GM23338 (cell line): ENCODE data around the gene BCAS3. TPM values are rescaled to one million over a fixed set of nuclear protein-coding genes. Genes with fewer than 3 reads are reported as not detected.

ENCODE experiments used
- ATAC-seq: fragments of 200-7000 bp; cut with Tn5 transposase; 3 replicates; pipeline ENCODE4 v1.9.1; 2020
- DNase-seq: peaks from one replicate; pipeline ENCODE4 v3.0.0-alpha.2; 2015; ENCODE audit warnings: low spot score
- H2AFZ ChIP-seq: fragments of 200-600 bp; sonication (generic); 2 replicates; pipeline ENCODE4 v1.8.0; 2016; ENCODE audit warnings: antibody characterized with exemption, mild to moderate bottlenecking, moderate library complexity
- H3F3A ChIP-seq: fragments of 200-600 bp; sonication (generic); replicated peaks from 2 replicates; pipeline ENCODE4 v1.8.0; 2017; ENCODE audit warnings: antibody characterized with exemption, mixed run types, low read depth
- H3K27ac ChIP-seq: fragments of 200-600 bp; sonication (generic); 2 replicates; pipeline ENCODE4 v1.6.1; 2016; ENCODE audit warnings: low read depth
- H3K27me3 ChIP-seq: fragments of 200-600 bp; sonication (generic); 2 replicates; pipeline ENCODE4 v1.8.0; 2016; ENCODE audit warnings: mild to moderate bottlenecking, mixed run types, moderate library complexity; ENCODE audit not compliant: insufficient read depth
- H3K36me3 ChIP-seq: fragments of 200-600 bp; sonication (generic); 2 replicates; pipeline ENCODE4 v1.8.0; 2016; ENCODE audit warnings: mild to moderate bottlenecking; ENCODE audit not compliant: insufficient read depth
- H3K4me1 ChIP-seq: fragments of 200-600 bp; sonication (generic); 2 replicates; pipeline ENCODE4 v1.8.0; 2016; ENCODE audit warnings: mild to moderate bottlenecking, moderate library complexity; ENCODE audit not compliant: insufficient read depth
- H3K4me2 ChIP-seq: fragments of 200-600 bp; sonication (generic); 2 replicates; pipeline ENCODE4 v1.7.1; 2017; ENCODE audit warnings: mixed run types
- H3K4me3 ChIP-seq: fragments of 200-600 bp; sonication (generic); 2 replicates; pipeline ENCODE4 v1.6.1; 2016; ENCODE audit warnings: mixed run types
- H3K79me2 ChIP-seq: fragments of 200-600 bp; sonication (generic); replicated peaks from 2 replicates; pipeline ENCODE4 v1.8.0; 2017; ENCODE audit warnings: mild to moderate bottlenecking; ENCODE audit not compliant: insufficient read depth
- H3K9me2 ChIP-seq: fragments of 200-600 bp; sonication (generic); 2 replicates; pipeline ENCODE4 v1.8.0; 2017; ENCODE audit not compliant: insufficient read depth
- H4K20me1 ChIP-seq: fragments of 200-600 bp; sonication (generic); replicated peaks from 2 replicates; pipeline ENCODE4 v1.8.0; 2017; ENCODE audit warnings: mild to moderate bottlenecking; ENCODE audit not compliant: insufficient read depth
- H3K27ac Mint-ChIP-seq: 2 replicates; pipeline ENCODE4 v1.8.0; 2020; ENCODE audit warnings: inconsistent platforms, mild to moderate bottlenecking, moderate library complexity, mixed read lengths
- H3K27me3 Mint-ChIP-seq: 3 replicates; pipeline ENCODE4 v1.8.0; 2022; ENCODE audit warnings: low read depth, mild to moderate bottlenecking, moderate library complexity, mixed read lengths, inconsistent platforms; ENCODE audit not compliant: insufficient read depth, poor library complexity
- H3K36me3 Mint-ChIP-seq: 3 replicates; pipeline ENCODE4 v1.8.0; 2021; ENCODE audit warnings: low read depth, mild to moderate bottlenecking, inconsistent platforms, moderate library complexity, mixed read lengths
- H3K4me1 Mint-ChIP-seq: 3 replicates; pipeline ENCODE4 v1.8.0; 2020; ENCODE audit warnings: mild to moderate bottlenecking, inconsistent platforms, mixed read lengths
- H3K4me3 Mint-ChIP-seq: 3 replicates; pipeline ENCODE4 v1.8.0; 2021; ENCODE audit warnings: moderate library complexity, mild to moderate bottlenecking, inconsistent platforms, mixed read lengths
- H3K9me3 Mint-ChIP-seq: 3 replicates; pipeline ENCODE4 v1.8.0; 2020; ENCODE audit warnings: moderate library complexity, mild to moderate bottlenecking, inconsistent platforms, mixed read lengths
- CREB1 ChIP-seq: fragments of 250-450 bp; sonication (Bioruptor Pico); IDR thresholded peaks from 2 replicates; pipeline ENCODE4 v1.5.0; 2020; ENCODE audit warnings: low read depth, mild to moderate bottlenecking, moderate library complexity
- CTCF ChIP-seq, 2 experiments: fragments of 200-600 bp in 1 of 2; sonication (generic) in 1 of 2; conservative IDR thresholded peaks; 2 replicates each; pipeline versions ENCODE4 v1.5.1 to v1.6.1; 2016 to 2017; ENCODE audit warnings: antibody characterized with exemption in 2 of 2, low read depth in 2 of 2, mild to moderate bottlenecking in 2 of 2, moderate library complexity in 1 of 2
- ETS1 ChIP-seq: IDR thresholded peaks from 2 replicates; pipeline ENCODE4 v1.6.1; 2016; ENCODE audit warnings: antibody characterized with exemption
- EZH2 ChIP-seq: fragments of 200-600 bp; sonication (generic); IDR thresholded peaks from one replicate; pipeline ENCODE4 v1.8.0; 2017; ENCODE audit warnings: antibody characterized with exemption, mild to moderate bottlenecking, low read depth; ENCODE audit not compliant: unreplicated experiment
- EZH2phosphoT487 ChIP-seq: fragments of 200-600 bp; sonication (generic); IDR thresholded peaks from one replicate; pipeline ENCODE4 v1.8.1; 2018; ENCODE audit warnings: antibody characterized with exemption; ENCODE audit not compliant: unreplicated experiment
- JUNB ChIP-seq: IDR thresholded peaks from one replicate; pipeline ENCODE4 v1.6.1; 2016; ENCODE audit warnings: antibody characterized with exemption; ENCODE audit not compliant: unreplicated experiment
- NANOG ChIP-seq: IDR thresholded peaks from 2 replicates; pipeline ENCODE4 v1.6.1; 2016; ENCODE audit warnings: antibody characterized with exemption, borderline replicate concordance
- POLR2AphosphoS5 ChIP-seq: IDR thresholded peaks from 2 replicates; pipeline ENCODE4 v1.6.1; 2016; ENCODE audit warnings: antibody characterized with exemption, low read depth
- REST ChIP-seq: IDR thresholded peaks from one replicate; pipeline ENCODE4 v1.6.1; 2018; ENCODE audit warnings: antibody characterized with exemption; ENCODE audit not compliant: unreplicated experiment
- STAT1 ChIP-seq: IDR thresholded peaks from one replicate; pipeline ENCODE4 v1.6.1; 2016; ENCODE audit warnings: antibody characterized with exemption; ENCODE audit not compliant: unreplicated experiment
- ZNF114 ChIP-seq: fragments of 250-450 bp; sonication (Bioruptor Pico); IDR thresholded peaks from 2 replicates; pipeline ENCODE4 v1.5.0; 2020; ENCODE audit warnings: mild to moderate bottlenecking, moderate library complexity
- ZNF331 ChIP-seq: fragments of 250-450 bp; sonication (Bioruptor Pico); IDR thresholded peaks from 2 replicates; pipeline ENCODE4 v1.5.0; 2020; ENCODE audit warnings: low read depth, mild to moderate bottlenecking, moderate library complexity
- ZNF462 ChIP-seq: fragments of 250-450 bp; sonication (Bioruptor Pico); IDR thresholded peaks from 2 replicates; pipeline ENCODE4 v1.5.0; 2020; ENCODE audit warnings: mild to moderate bottlenecking, moderate library complexity
- polyA plus RNA-seq: library from polyadenylated mRNA; unstranded; fragments of >200 nt; fragmentation: Nextera tagmentation; extraction: Ambion mirVana; gene quantifications from 2 replicates; pipeline ENCODE4 v1.2.1, GENCODE V29; 2016
- total RNA-seq: library from RNA; depleted of rRNA; stranded (reverse); fragments of >200 nt; shearing (Covaris generic); gene quantifications from 2 replicates; pipeline ENCODE4 v1.2.3, GENCODE V29; 2014

BCAS3 gene
- total and polyA plus RNA-seq, 2 experiments from 2014 or later = 8.2 to 28.0 TPM

GRCh38 chr17:60989379-60989778 lies 311.7 kb downstream of the BCAS3 start:
- DNase-seq (no peak), ATAC-seq (no peak)
- no peak overlapping the region for H3K4me3 Mint-ChIP-seq
- no peaks in the 10 kb centered on the region for H3K79me2 ChIP-seq
- no peaks in the 10 kb centered on the region for H3K27me3 ChIP-seq
- H3K36me3 Mint-ChIP-seq = no peaks in the 10 kb centered on the region
- no peak overlapping the region for H3K27ac Mint-ChIP-seq
- H3K9me3 Mint-ChIP-seq = no peaks in the 10 kb centered on the region
- H3K4me2 ChIP-seq = no peak overlapping the region
- no peak overlapping the region for H3K27ac ChIP-seq
- H3K4me3 ChIP-seq = no peak overlapping the region
- no peaks in the 10 kb centered on the region for H3K36me3 ChIP-seq
- H3K4me1 Mint-ChIP-seq = no peaks in the 10 kb centered on the region
- H3F3A ChIP-seq = no peaks in the 10 kb centered on the region
- no peaks in the 10 kb centered on the region for H4K20me1 ChIP-seq
- no peaks in the 10 kb centered on the region for H3K27me3 Mint-ChIP-seq
- no peaks in the 10 kb centered on the region for H3K9me2 ChIP-seq
- no peak for TF ChIP-seq ZNF462 (CRISPR knock-in tag)
- TF ChIP-seq CREB1 (CRISPR knock-in tag) = no peak
- no peak for TF ChIP-seq ETS1
- no peak for TF ChIP-seq JUNB
- TF ChIP-seq REST = no peak
- no peak for TF ChIP-seq ZNF331 (CRISPR knock-in tag)
- TF ChIP-seq EZH2 = no peak
- TF ChIP-seq CTCF (conservative IDR thresholded peaks at IDR 0.05; ENCODE audit: low read depth in 2 of 2) = no peak
- no peak for TF ChIP-seq NANOG
- no peak for TF ChIP-seq POLR2AphosphoS5
- TF ChIP-seq ZNF114 (CRISPR knock-in tag) = no peak
- no peak for TF ChIP-seq EZH2phosphoT487
- no peak for TF ChIP-seq STAT1
- no peak overlapping the region for H2AFZ ChIP-seq
- no peaks in the 10 kb centered on the region for H3K4me1 ChIP-seq
